Measurements from ENCODE around the gene HADH.
"Not testable (repeated sequence)": the region's sequence is repeated elsewhere in the genome, so short reads cannot be mapped to it uniquely, and the experiment has no call there.

Gene HADH

DNA sequence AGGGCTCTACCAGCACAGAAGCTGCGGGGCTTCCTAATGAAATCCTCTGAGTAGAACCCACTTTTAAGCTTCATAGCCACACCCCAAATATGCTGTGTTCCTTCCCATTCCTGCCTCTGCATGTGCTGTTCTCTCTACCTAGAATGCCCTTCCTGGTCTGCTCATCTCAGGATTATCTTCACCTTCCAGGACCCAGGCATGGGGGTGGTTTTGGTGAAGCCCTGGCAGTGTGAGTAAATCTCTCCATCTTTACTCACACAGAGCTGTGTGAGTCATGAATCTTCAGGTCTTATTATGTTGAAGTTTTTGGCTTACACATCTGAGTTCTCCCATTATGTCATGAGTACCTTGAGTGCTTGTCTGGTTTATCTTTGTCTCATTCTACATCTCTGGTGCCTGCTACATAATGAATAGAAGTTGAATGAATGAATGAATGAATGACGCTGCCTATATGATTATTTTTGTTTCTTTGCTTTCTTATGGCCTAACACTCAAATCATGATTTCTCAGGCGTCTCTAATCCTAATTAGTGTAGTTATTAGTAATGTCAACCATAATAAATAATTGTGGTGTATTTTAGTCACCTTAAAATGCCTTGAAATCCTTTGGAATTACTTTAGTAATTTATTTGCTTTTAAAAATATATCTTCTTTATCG is 41.9 kb downstream of the HADH start:
- peak; percentile 47 for DNase-seq

DNA sequence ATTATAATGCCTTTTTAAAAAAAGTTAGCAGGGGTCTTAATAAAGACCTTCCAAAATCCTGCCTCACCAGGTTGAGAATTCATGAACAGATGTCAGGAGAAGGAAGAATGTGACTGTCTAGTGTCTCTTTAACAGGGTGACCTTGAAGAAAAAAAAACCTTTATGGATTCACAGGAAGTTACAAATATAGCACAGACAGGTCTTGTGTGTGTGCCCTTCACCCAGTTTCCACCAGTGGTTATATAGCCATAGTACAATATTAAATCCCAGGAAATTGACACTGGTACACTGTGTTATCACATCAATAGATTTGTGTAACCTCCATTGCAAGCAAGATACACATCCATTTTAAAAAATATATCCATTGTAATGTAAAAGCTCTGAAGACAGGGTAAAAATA is 43.7 kb downstream of the HADH start:
- no peak for DNase-seq

DNA sequence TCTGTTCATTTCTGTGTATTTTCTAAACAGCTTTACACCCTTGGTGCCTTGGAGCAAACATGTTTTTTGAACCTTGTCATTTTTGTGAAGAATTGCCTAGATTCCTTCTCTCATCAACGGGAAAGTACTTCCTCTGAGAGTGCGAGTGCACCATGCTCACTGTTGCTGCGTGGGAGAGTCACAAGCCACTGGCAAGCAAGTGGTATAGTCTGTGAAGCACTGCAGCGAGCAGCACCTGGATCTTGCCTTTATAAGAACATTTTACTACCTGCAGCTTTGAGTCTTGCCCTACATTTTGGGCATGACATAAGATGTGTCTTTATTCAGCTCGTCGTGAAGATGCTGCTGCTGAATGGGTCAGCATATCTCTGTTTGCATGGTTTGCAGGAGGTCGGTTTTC is 44.9 kb downstream of the HADH start:
- DNase-seq, result no peak

DNA sequence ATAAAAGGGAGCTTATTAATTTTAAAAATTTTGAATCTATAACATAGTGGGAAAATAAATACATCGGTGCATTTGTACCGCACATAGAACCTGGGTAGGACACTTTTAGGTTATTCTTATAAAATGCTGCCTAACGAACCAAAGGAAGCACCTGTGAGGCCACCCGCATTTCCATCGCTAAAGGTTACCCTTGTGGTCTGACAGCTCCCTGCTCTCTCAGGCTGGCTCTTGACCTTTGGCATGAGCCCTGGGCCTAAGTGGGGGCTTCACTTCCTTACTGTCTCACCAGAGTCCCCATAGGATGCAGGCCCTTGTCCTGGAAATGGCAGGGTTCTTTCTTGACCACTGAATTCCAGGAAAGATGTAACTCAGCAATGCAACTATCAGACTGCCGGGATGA is 46.0 kb downstream of the HADH start:
- no peak for DNase-seq

DNA sequence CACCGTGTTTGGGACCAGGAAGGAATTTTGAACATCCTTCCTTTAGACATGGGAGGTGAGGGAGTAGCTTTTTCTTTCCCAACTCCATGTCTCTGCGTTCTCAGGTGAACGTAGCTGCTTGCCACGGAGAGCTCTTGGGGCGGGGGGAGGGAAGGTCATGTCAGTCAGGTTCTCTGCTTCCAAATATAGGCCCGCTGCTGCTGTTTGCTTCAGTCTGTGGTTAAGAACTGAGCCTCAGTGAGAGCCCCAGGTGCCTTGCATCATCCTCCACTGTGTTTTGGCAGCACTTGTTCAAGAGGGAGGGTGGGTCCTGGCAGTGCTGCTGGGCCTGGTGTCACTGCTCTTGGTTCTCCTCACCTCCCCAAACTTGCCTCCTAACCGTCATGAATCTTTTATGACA is 46.5 kb downstream of the HADH start:
- DNase-seq, result peak; percentile 42

DNA sequence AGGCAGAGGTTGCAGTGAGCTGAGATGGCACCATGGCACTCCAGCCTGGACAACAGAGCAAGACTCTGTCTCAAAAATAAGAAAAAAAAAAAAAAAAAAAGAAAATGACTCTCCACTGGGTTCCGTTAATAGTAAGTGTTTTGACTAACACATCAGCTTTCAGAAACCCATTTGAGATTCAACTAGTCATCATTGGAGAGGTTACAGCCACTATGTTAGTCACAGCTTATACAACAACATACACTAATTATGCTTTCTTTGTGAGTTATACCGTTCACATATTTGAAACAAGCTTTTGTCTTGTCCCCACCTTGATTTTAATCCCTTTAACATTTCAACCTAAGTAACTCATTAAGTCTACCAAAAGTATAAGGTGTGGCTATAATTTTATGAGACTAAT is 48.2 kb downstream of the HADH start:
- no peak for DNase-seq

DNA sequence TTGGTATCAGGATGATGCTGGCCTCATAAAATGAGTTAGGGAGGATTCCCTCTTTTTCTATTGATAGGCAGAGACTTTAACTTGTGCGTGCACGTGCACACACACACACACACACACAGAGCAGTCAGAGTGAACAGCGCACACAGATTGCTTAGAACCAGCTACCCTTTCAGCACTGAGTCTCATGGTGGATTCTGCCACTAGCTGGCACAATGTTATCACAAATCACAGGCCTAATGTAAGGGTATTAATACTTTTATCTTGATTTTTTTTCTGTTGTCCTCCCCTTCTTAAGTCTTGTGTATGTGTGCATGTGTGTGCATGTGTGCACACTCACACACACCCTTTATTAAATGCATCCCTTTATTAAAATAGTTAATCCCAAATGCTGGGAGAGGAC is 53.2 kb downstream of the HADH start:
- no peak for DNase-seq

DNA sequence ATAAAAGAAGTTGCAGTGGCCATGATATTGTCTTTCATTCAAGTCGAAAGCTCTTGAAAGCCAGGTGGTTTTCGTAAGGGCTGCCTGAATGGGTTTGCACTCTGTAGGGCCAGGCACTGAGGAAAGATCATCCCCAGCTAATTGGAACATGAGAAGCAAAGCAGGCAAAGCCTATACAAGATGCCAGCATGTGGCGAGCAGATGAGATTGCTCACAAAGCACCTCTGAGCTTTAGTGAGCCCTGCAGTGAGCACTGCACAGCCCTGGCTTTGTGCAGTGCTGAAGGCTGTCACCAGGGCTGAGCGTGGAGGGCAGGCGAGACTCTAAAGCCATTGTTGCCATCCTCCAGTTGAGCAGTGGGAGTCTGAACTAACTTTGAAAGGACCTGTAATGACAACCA is 53.8 kb downstream of the HADH start:
- no peak for DNase-seq

DNA sequence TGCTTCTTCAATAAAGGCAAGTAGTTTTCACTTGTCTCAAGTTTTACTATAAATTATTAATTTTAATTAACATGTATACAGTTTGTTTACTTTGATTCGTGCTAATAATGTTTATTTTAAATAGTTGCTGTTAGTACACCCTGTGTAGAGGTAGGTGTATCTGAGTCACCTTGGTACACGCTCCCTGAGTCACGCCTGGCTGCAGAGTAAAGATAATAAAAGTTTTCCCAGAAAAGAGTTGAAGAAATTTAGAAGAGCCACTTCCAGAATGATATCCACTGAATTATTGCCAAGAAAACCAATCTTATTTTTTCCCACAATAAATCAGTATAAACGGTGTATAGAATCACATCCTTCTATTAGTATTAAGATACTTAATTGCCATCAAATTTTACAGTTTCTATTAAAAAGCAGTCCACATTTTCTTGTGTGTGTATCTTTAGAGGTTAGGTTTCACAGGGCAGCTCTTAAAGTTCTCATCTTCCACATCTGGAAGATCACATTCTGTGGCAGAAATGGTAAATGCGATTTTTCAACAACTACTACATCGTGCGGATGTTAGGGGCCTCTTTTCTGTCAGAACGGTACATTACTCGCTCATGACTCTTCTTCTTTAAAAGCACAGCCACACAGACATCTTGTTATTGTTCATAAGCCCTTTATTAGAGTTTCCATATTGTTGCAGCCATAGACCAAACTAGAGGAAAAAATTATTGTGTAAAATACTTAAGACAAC is 55.4 kb downstream of the HADH start:
- no peak for DNase-seq

DNA sequence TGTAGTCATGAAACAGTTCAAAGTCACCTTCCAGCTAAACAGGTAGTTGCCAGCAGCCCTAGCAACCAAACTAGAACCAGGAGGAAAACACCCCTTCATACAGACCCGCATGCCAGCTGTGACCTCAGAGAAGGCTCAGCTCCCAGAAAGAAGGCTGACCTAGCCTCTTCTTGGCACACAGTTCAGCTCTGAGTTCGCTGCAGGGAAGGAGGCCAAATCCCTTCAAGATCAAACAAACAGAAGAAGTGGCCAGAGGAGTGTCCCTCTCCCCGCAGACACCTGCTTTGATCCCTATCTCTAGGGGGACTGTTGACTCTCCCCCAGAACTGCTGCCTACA is 56.0 kb downstream of the HADH start:
- DNase-seq, result no peak

DNA sequence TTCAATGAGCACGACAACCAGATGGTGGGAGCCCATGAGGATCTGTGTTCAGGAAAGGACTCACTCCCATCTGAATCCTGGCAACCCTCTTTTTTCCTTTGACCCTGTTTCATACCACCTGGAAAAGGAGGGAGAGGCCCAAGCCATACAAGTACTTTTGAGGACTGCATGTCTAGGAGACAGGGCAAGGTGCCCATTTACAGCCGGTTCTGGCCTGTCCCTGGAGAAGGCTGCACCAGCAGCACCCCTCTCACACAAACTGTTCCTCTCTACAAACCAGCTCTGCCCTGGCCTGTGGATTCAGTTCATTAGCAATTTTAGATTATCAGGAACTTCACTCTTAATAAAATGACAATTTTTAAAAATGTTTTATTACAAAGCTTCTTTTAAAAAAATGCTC is 57.5 kb downstream of the HADH start:
- DNase-seq, result no peak

DNA sequence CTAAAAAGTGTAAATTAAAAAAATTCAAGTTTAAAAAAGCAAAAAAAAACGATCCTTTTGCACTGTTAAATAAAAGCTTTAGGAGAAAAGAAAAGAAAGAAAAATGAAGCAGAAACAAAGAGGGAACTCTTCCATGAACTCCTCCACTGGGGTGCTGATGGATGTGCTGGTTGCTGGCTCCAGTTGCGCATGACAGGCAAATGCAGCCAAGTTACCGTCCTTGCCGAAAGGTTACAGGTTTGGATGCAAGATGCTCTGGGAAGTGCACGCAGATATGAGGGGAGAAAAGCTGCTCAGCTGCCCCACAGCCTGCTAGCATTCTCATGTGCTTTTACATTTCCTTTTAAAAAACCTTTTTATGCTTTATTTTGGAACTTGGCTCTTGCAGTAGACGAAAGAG is 58.5 kb downstream of the HADH start:
- no peak for DNase-seq

DNA sequence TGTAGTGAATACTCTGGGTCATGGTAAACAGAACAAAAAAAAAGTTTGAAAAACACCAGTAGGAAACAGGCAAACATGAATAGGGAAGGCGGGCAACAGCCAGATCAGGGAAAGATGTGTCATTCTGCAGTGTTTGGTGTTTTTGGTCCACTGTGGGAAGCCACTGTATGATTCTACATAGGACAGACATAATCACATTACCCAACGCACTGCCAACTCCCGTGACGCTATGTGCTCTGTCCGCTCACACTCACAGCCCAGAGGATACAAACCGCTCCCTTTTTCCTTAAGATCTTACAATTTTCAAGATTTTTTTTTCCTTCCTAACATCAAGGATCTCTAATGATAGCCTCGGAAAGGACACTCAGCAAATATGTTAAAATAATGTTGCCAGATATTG is 59.3 kb downstream of the HADH start:
- no peak for DNase-seq

DNA sequence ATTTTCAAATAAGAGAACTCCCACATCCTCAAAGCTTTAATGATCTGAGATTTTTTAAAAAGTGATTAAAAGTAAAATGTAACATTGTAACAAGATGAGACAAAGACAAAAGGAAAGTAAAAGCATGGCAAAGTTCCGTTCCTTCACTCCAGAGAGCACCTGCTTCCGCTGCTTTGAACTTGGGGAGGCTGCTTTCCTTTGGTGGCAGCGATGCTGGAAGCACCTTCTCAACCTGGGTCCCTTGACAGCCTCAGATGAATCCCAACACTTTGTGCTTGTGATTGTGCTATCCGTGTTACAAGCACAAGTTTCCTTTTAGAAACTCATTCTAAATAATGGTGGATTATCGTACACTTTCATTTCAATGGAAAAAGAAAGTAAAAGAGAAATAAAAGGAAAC is 59.7 kb downstream of the HADH start:
- DNase-seq, result no peak

DNA sequence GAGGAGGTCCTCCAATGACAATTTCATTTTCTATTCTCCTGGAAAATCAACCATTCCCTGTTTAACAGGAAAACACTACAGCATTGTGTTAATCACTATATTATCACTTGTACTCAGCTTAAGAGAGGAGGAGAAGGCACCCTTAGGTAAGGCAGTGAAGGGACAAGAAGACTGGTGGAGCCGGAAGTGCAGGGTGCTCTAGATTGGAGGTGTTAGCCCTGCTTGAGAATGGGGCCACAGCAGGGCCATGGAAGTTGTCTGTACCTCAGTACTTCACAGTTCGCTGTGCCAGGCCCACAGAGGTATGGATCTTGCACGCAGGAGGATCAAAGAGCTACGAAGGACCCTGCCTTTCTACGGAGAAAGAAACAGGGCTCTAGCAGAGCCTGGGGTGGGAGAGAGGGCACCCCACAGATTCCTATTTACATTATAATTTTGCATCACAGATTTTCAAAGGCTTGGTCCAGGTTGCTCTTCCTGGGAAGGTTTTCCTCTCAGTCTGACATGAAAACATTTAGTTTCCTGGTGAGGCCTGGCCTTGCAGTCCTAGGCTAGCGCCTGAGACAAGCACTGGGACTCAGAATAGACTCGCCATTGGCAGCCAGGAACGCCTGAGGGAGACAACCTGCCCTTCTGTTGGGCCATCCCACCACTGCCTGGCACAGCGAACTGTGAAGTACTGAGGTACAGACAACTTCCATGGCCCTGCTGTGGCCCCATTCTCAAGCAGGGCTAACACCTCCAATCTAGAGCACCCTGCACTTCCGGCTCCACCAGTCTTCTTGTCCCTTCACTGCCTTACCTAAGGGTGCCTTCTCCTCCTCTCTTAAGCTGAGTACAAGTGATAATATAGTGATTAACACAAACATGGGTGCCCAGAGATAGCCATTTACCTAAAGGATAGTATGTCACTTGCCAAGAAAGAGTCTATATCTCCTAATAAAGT is 60.8 kb downstream of the HADH start:
- not testable (repeated sequence) for DNase-seq

DNA sequence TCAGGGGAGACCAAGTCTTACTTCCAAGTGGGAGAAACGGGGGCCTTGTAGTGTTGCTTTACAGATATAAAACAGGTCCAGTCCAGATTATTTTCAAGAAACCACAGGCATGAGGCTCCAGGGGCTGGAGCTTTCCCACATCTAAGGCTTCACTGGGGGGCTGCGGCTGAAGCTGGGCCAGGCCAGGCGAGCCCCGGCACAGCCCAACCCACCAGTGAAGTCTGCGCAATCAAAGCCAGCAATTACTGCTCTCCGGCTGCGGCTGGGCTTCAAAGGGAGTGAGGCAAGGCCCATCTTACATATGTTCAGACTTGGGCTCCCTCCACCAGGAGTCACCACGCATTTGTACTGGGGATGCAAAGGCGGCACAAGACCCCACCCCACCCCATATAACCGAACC is 61.7 kb downstream of the HADH start:
- no peak for DNase-seq

DNA sequence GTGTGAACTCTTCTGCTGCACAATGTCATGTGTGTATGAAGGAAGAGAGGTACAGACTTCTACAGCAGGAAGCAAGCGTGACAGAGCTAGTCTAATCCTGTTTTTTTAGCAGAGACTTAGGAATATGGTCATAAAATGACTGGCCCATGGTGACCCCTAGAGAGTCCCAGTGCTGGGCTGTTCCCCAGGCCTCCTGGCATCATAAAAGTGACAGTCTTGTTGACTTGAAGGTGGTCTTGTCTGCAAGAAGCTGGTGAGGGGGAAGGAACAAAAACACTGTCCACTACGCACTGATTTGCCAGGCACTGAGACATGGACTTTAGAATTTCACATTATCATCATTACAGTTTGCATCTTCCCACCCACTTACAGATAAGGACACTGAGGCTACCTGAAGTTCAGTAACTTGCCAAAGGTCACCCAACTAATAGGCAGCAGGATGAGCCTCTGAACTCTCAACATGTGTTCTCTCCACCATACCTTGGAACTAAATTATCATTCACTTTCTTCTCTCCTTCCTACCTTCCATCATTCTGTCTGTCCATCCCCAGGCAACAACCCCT is 63.0 kb downstream of the HADH start:
- DNase-seq, result no peak

DNA sequence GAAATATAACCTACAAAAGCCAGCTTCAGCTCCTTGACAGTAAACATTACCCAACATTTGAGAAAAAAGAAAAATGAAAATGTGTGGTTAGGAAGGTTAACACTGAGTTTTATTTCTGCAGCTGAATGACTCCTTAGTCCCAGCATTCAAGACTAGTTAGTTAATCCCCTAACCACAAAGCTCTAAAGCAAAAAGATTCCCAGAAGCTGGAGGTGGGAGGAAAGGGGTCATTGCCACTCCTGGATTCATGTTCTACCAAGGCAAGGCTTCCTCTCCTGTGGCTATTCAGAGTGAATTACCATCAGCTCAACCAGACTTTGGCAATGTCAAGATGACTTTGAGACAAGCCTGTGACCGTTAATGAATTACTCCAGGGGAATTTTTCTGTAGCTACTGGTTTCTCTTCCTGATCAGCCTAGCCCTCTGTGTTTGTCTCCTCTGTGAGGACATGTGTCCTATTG is 63.6 kb downstream of the HADH start:
- DNase-seq, result no peak

DNA sequence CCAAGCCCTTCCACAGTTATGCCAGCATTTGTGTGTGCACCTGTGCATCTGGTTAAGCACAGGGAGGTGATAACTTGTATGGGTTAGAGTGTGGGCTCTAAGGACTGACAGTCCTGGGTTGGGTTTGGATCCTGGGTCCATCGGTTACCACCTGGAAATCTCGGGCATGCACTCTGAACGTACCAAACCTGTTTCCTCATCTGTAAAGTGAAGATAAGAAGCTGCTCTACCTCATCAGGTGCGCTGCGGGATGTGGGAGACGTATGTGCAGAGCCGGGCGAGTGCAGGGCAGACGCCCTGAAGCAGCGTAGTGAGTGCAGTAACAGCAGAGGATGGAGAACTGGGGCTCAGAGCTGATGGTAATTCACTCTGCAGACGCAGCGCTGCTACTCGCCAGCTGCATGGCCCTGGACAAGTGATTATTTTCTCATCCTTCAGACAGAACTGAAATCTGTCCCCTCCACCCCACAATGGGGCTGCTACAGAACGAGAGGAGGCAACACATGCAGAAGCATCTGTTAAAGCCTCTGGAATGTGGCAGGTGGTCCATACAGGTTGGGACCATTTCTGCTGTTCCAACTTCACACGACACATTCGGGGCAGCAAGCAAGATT is 64.4 kb downstream of the HADH start:
- no peak for DNase-seq

DNA sequence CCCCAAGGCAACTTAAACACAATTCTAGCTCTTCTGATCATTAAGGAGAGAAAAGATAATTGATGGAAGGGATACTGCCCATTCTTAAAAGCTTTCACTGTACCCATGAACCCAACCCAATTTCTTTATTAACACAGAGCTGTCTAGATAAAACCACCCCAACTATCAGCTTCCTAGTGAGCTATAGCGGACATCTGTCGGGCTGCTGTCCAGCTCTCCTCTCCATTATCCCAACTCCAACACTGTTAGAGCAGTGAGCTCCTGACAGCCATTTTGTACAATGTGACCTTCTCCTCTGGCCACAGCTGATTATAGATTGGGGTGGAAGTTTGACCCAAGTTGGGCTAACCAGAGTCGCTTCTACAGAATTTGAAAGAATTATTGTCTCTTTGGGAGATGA is 66.1 kb downstream of the HADH start:
- DNase-seq, result no peak

DNA sequence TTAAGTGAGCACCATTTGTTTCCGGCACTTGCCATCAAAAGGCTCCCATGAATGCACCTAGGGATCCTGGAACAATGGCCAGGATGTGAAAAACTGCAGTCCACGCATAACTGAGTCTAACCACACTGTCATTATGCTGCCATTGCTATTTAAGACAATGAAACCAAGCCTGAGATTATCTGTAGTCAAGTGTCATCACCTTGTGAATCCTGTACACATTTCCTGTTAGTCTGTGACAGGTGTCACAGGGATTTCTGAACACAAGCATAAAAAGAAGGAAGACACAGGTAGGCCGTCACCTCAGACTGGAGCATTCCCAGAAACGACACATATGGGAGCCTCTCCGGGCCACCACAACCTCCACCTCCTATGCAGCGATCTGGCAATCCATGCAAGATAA is 66.7 kb downstream of the HADH start:
- DNase-seq, result no peak

DNA sequence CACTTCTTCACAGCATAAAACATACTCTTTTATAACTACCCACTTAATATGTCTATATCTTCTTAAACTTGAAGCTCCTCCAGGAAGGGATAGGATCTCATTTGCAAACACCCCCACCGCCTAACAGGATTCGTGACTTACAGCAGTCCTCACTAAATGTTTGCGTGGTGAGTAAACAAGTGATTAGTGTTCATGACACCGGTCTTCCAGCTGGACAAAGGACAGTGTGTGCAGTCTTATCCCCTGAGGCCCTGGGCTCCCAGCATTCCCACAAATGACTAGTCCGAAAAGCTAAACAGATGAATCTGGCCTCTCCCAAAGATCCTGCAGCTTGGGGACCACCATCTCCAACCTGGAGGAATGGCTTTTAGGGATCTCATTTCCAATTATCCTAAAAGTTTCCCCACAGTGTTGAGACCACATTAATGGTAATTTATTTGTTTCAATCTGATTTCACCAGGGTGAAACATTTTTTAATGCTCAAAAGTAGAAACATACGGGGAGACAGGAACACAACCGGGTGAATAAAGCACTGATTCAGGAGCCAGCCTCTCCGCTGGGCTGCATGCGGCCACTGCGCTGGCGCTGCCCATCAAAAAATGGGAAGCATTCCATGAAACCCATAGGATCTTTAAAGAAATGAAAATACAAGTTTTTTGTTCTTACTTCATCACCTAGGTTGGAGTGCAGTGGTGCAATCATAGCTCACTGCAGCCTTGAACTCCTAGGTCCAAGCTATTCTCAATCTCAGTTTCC is 69.2 kb downstream of the HADH start:
- DNase-seq, result no peak

Measured in activated T-cell treated with anti-CD3 and anti-CD28 coated beads for 4 hours (primary cell).